Endothelial cell of umbilical vein (primary cell): ENCODE data around the gene PRR9. TPM values are rescaled to one million over a fixed set of nuclear protein-coding genes. Genes with fewer than 3 reads are reported as not detected.

Source experiments
- BruUV-seq: library from RNA; stranded (reverse); fragments of 400-500 nt; replicated peaks from 2 replicates; lab custom pipeline; 2021; lab: Mats Ljungman, UMichigan
- CTCF ChIA-PET: fragments of 300-600, 350-600 bp; sonication (Branson Sonifier 250); formaldehyde crosslinking; loops from one replicate; lab custom pipeline; 2021; ENCODE audit warnings: antibody characterized with exemption, inconsistent platforms; lab: Charles Lee
- POLR2A ChIA-PET: fragments of 300-600, 350-600 bp; sonication (Branson Sonifier 250); formaldehyde crosslinking; loops from one replicate; lab custom pipeline; 2021; ENCODE audit warnings: antibody characterized with exemption, inconsistent platforms; lab: Charles Lee
- DNase-seq: peaks from one replicate; pipeline ENCODE4 v3.0.0-alpha.2; 2011; ENCODE audit warnings: low read depth, low spot score
- FAIRE-seq: peaks from 2 replicates; lab custom pipeline; 2011; peaks lifted over from hg19 to GRCh38; lab: Jason Lieb, UNC
- H2AFZ ChIP-seq: 2 replicates; pipeline ENCODE4 v1.6.0; 2012; ENCODE audit warnings: low read depth, low read length, control low read depth, inconsistent platforms
- H3K27ac ChIP-seq: 2 replicates; pipeline ENCODE4 v1.5.1; 2011; ENCODE audit warnings: low read depth, mild to moderate bottlenecking, control low read depth, low read length, moderate library complexity; ENCODE audit not compliant: insufficient read depth
- H3K27me3 ChIP-seq, 2 experiments: 2 replicates each; pipeline versions ENCODE4 v1.6.0 to v1.6.1; 2011; ENCODE audit warnings: low read length in 2 of 2, mixed read lengths in 1 of 2; ENCODE audit not compliant: control insufficient read depth in 2 of 2, insufficient read depth in 2 of 2
- H3K36me3 ChIP-seq, 2 experiments: 2 replicates in 1 of 2; 3 replicates in 1 of 2; pipeline ENCODE4 v1.5.1; 2011; ENCODE audit warnings: low read length in 2 of 2, mild to moderate bottlenecking in 1 of 2, moderate library complexity in 1 of 2; ENCODE audit not compliant: control insufficient read depth in 2 of 2, insufficient read depth in 2 of 2; ENCODE audit errors: extremely low read depth in 1 of 2
- H3K4me1 ChIP-seq: 3 replicates; pipeline ENCODE4 v1.5.1; 2011; ENCODE audit warnings: mild to moderate bottlenecking, low read length; ENCODE audit not compliant: control insufficient read depth, insufficient read depth; ENCODE audit errors: extremely low read depth
- H3K4me2 ChIP-seq: 2 replicates; pipeline ENCODE4 v1.6.1; 2011; ENCODE audit warnings: low read length, control low read depth, mixed read lengths; ENCODE audit not compliant: insufficient read depth
- H3K4me3 ChIP-seq, 3 experiments: fragments of 200-600 bp in 1 of 3; sonication (generic), shearing (Covaris generic) in 1 of 3; replicated peaks in 1 of 3; 2 replicates each; pipeline ENCODE4 v1.5.1; 2011 to 2016; ENCODE audit warnings: control low read depth in 3 of 3, low read length in 3 of 3, mild to moderate bottlenecking in 2 of 3, inconsistent platforms in 1 of 3, low read depth in 1 of 3, moderate library complexity in 1 of 3; ENCODE audit not compliant: insufficient read depth in 1 of 3
- H3K79me2 ChIP-seq: 2 replicates; pipeline ENCODE4 v1.6.0; 2012; ENCODE audit warnings: low read length, inconsistent platforms; ENCODE audit not compliant: control insufficient read depth, insufficient read depth
- H3K9ac ChIP-seq: replicated peaks from 2 replicates; pipeline ENCODE3; 2011; ENCODE audit warnings: low read length, control low read depth; ENCODE audit not compliant: insufficient read depth; ENCODE audit errors: extremely low read depth
- H3K9me1 ChIP-seq: replicated peaks from 3 replicates; pipeline ENCODE4 v1.6.0; 2011; ENCODE audit warnings: mild to moderate bottlenecking, low read length; ENCODE audit not compliant: control insufficient read depth, insufficient read depth; ENCODE audit errors: extremely low read depth
- H3K9me3 ChIP-seq: replicated peaks from 2 replicates; pipeline ENCODE4 v1.5.1; 2012; ENCODE audit warnings: low read length, inconsistent platforms; ENCODE audit not compliant: control insufficient read depth, insufficient read depth
- H4K20me1 ChIP-seq: replicated peaks from 2 replicates; pipeline ENCODE3; 2011; ENCODE audit warnings: mild to moderate bottlenecking, low read length; ENCODE audit not compliant: control insufficient read depth, insufficient read depth; ENCODE audit errors: extremely low read depth
- EZH2 ChIP-seq: IDR thresholded peaks from 2 replicates; pipeline ENCODE4 v1.6.1; 2012; ENCODE audit warnings: borderline replicate concordance, low read depth, mild to moderate bottlenecking, moderate library complexity, low read length, inconsistent platforms; ENCODE audit not compliant: severe bottlenecking
- FOS ChIP-seq: IDR thresholded peaks from 2 replicates; pipeline ENCODE4 v1.6.1; 2011; ENCODE audit warnings: mild to moderate bottlenecking, low read length, moderate library complexity, borderline replicate concordance; ENCODE audit not compliant: insufficient read depth
- GATA2 ChIP-seq: IDR thresholded peaks from 2 replicates; pipeline ENCODE4 v1.7.0; 2011; ENCODE audit warnings: low read depth, mild to moderate bottlenecking, moderate library complexity, mixed read lengths, low read length; ENCODE audit not compliant: insufficient read length, insufficient read depth
- JUN ChIP-seq: IDR thresholded peaks from 2 replicates; pipeline ENCODE4 v1.6.1; 2011; ENCODE audit warnings: borderline replicate concordance, low read depth; ENCODE audit not compliant: insufficient read length, insufficient read depth
- MYC ChIP-seq: IDR thresholded peaks from one replicate; pipeline ENCODE4 v1.6.1; 2011; ENCODE audit warnings: mild to moderate bottlenecking, low read depth, low read length
- POLR2A ChIP-seq: IDR thresholded peaks from 2 replicates; pipeline ENCODE4 v1.6.1; 2012; ENCODE audit warnings: low read depth, mild to moderate bottlenecking, control low read depth, low read length
- POLR2AphosphoS5 ChIP-seq: IDR thresholded peaks from 2 replicates; pipeline ENCODE4 v1.6.1; 2012; ENCODE audit warnings: low read depth, mild to moderate bottlenecking, control low read depth, low read length, moderate library complexity; ENCODE audit not compliant: insufficient read depth
- dilution Hi-C: fragments of 300-500 bp; cut with MboI; formaldehyde crosslinking; loops from one replicate; pipeline ENCODE4 v1.15.0; 2019; ENCODE audit warnings: low sequenced_read_pairs; ENCODE audit not compliant: extremely low pct_ligation_motif_present
- intact Hi-C: fragments of 100-400 bp; cut with micrococcal nuclease; formaldehyde crosslinking; loops from one replicate; pipeline ENCODE4 v1.10.0; 2022
- polyA plus RNA-seq, 4 experiments: library from polyadenylated mRNA; depleted of rRNA in 3 of 4; stranded (reverse) in 3 of 4; unstranded in 1 of 4; fragments of >200 nt; gene quantifications; 2 replicates each; pipeline versions ENCODE4 v1.2.1 to v1.2.3, GENCODE V29; 2011 to 2012; ENCODE audit warnings: missing spikeins in 1 of 4
- total RNA-seq: library from RNA; stranded (reverse); gene quantifications from 2 replicates; pipeline ENCODE4 v1.2.3, GENCODE V29; 2021
- TF ChIP-seq, protein P1 (sequence below): IDR thresholded peaks from 2 replicates; pipeline ENCODE4 v1.6.1; 2011; ENCODE audit not compliant: insufficient read depth, insufficient read length
- TF ChIP-seq, protein P2 (sequence below), 2 donors: IDR thresholded peaks; 1 replicate in 1 of 2; 2 replicates in 1 of 2; pipeline ENCODE4 v1.5.1; 2011; ENCODE audit warnings: low read length in 2 of 2, mild to moderate bottlenecking in 2 of 2, moderate library complexity in 2 of 2, control low read depth in 1 of 2, inconsistent platforms in 1 of 2, low read depth in 1 of 2; ENCODE audit not compliant: insufficient read depth in 1 of 2; ENCODE audit errors: extremely low read depth in 1 of 2

Gene PRR9
- total and polyA plus RNA-seq, 2 donors (not counting 3 experiments of a cell fraction or from before 2014, with no cell fraction given) = not detected

DNA sequence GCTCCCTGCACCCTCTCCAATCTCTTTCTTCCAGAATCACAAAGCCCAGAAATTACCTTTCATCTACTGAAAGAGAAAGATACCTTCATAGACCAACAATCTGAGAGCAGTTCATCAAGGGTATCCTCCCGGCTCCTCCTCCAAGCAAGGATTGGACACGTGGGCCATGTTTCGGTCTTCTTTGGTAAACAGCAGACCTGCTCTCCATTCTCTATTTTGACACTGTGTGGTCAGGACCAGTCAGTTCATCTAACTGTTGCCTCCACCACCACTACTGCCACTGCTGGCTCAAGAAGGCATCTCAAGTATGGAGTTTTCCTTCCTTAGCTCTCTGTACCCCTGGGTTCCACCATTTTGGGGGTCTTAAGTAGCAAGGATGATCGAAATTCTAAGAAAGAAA lies 22.2 kb upstream of the PRR9 start:
- Histone ChIP-seq H3K9ac (no peak overlapping the region), H3K27ac (no peak overlapping the region), H3K36me3 (no peaks in the 10 kb centered on the region), H3K27me3 (no peaks in the 10 kb centered on the region), H3K4me1 (no peaks in the 10 kb centered on the region), H2AFZ (no peak overlapping the region), H3K9me3 (no peaks in the 10 kb centered on the region), H3K4me2 (no peak overlapping the region), H3K4me3 (no peak overlapping the region), H3K79me2 (no peaks in the 10 kb centered on the region), H4K20me1 (no peaks in the 10 kb centered on the region), H3K9me1 (no peaks in the 10 kb centered on the region)
- intact Hi-C loops (no loop called here), dilution Hi-C loops (no loop called here)
- DNase-seq = no peak
- CTCF ChIA-PET = no interaction called here
- BruUV-seq = no TSS peak
- TF ChIP-seq GATA2 = no peak
- TF ChIP-seq POLR2AphosphoS5 = no peak
- no peak for TF ChIP-seq FOS
- TF ChIP-seq EZH2 = no peak
- TF ChIP-seq, protein P1, sequence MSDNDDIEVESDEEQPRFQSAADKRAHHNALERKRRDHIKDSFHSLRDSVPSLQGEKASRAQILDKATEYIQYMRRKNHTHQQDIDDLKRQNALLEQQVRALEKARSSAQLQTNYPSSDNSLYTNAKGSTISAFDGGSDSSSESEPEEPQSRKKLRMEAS = no peak
- no peak for TF ChIP-seq JUN
- no peak for TF ChIP-seq POLR2A
- no peak for TF ChIP-seq MYC
- TF ChIP-seq, protein P2, sequence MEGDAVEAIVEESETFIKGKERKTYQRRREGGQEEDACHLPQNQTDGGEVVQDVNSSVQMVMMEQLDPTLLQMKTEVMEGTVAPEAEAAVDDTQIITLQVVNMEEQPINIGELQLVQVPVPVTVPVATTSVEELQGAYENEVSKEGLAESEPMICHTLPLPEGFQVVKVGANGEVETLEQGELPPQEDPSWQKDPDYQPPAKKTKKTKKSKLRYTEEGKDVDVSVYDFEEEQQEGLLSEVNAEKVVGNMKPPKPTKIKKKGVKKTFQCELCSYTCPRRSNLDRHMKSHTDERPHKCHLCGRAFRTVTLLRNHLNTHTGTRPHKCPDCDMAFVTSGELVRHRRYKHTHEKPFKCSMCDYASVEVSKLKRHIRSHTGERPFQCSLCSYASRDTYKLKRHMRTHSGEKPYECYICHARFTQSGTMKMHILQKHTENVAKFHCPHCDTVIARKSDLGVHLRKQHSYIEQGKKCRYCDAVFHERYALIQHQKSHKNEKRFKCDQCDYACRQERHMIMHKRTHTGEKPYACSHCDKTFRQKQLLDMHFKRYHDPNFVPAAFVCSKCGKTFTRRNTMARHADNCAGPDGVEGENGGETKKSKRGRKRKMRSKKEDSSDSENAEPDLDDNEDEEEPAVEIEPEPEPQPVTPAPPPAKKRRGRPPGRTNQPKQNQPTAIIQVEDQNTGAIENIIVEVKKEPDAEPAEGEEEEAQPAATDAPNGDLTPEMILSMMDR (IDR thresholded peaks at IDR 0.05; ENCODE audit: extremely low read depth in 1 of 2, insufficient read depth in 1 of 2, low read depth in 1 of 2, low read length in 2 of 2) = no peak
- POLR2A ChIA-PET = no interaction called here
- FAIRE-seq = no peak
